ENCODE measurements around the gene KCTD6.

DNA sequence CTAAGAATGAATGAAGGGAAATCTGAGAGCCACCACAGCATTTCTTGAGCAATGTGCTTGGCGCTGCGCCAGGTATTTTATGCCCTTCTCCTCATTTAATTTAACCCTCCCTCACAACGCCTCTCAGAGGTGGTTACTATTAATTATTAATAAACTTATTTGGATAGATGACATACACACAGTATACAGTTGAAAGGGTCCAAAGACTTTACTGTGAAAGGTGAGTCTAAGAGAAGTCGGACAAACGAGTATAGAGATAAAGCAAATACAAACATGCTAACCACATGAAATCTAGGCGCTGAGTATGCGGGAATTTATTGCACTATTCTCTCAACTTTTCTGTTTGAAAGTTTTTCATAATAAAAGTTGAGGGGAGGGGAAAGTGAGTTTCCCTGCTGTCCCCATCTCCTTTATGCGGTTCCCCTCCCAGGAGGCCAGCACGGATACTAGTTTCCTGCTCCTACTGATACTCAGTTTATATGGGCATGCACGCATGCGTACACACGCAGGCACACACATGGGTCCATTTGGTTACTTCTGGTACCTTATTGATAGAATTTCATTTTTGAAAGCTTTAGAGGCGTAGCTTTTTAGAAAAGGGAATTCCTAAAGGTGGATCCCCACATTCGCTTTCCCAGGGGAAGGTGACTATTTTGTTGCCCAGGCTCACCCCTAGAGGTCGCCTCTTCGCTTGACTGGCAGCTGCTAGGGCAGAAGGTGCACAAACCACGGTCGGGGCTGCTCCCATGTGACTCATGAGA is 28.5 kb upstream of the KCTD6 start:
- TF ChIP-seq SIN3A (IDR thresholded peaks at IDR 0.05; ENCODE audit: borderline replicate concordance, low read depth, low read length) (no peak), REST (IDR thresholded peaks at IDR 0.05; ENCODE audit: low read depth, low read length) (no peak), EP300 (IDR thresholded peaks at IDR 0.05; ENCODE audit: borderline replicate concordance in 1 of 2, low read depth in 1 of 2, low read length in 1 of 2) (no peak), CTCF (IDR thresholded peaks at IDR 0.05) (peak; percentile 89), NRF1 (IDR thresholded peaks at IDR 0.05; ENCODE audit: low read depth, low read length) (no peak), ELF1 (IDR thresholded peaks at IDR 0.05) (no peak), FOXM1 (IDR thresholded peaks at IDR 0.05; ENCODE audit: low read depth) (no peak), GABPA (IDR thresholded peaks at IDR 0.05; ENCODE audit: low read depth) (no peak), SMC3 (IDR thresholded peaks at IDR 0.05; ENCODE audit: low read depth, low read length) (peak; percentile 77)
- TF ChIP-seq, protein P1, sequence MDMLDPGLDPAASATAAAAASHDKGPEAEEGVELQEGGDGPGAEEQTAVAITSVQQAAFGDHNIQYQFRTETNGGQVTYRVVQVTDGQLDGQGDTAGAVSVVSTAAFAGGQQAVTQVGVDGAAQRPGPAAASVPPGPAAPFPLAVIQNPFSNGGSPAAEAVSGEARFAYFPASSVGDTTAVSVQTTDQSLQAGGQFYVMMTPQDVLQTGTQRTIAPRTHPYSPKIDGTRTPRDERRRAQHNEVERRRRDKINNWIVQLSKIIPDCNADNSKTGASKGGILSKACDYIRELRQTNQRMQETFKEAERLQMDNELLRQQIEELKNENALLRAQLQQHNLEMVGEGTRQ (IDR thresholded peaks at IDR 0.05; ENCODE audit: borderline replicate concordance, low read depth, low read length), result no peak

Measured in SK-N-SH (cell line).